ENCODE data around the gene PCDHGA2.

- TF ChIP-seq, protein P1, sequence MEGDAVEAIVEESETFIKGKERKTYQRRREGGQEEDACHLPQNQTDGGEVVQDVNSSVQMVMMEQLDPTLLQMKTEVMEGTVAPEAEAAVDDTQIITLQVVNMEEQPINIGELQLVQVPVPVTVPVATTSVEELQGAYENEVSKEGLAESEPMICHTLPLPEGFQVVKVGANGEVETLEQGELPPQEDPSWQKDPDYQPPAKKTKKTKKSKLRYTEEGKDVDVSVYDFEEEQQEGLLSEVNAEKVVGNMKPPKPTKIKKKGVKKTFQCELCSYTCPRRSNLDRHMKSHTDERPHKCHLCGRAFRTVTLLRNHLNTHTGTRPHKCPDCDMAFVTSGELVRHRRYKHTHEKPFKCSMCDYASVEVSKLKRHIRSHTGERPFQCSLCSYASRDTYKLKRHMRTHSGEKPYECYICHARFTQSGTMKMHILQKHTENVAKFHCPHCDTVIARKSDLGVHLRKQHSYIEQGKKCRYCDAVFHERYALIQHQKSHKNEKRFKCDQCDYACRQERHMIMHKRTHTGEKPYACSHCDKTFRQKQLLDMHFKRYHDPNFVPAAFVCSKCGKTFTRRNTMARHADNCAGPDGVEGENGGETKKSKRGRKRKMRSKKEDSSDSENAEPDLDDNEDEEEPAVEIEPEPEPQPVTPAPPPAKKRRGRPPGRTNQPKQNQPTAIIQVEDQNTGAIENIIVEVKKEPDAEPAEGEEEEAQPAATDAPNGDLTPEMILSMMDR (IDR thresholded peaks at IDR 0.05), result no peak
- TF ChIP-seq POLR2A (IDR thresholded peaks at IDR 0.05), result no peak
Observed at GRCh38 chr5:141371572-141372475, 33.3 kb downstream of the PCDHGA2 start.

Measured in uterus (tissue), 2 donors.